ENCODE measurements around the gene CEP192.

CEP192 gene

GRCh38 chr18:12958478-12958877, 32.7 kb upstream of the CEP192 start:
- H3K4me3 ChIP-seq (ENCODE audit: low read depth, low read length) = no peak overlapping the region
- TF ChIP-seq CTCF (IDR thresholded peaks at IDR 0.05; ENCODE audit: borderline replicate concordance, insufficient read depth, low read depth, low read length) = no peak

DNA sequence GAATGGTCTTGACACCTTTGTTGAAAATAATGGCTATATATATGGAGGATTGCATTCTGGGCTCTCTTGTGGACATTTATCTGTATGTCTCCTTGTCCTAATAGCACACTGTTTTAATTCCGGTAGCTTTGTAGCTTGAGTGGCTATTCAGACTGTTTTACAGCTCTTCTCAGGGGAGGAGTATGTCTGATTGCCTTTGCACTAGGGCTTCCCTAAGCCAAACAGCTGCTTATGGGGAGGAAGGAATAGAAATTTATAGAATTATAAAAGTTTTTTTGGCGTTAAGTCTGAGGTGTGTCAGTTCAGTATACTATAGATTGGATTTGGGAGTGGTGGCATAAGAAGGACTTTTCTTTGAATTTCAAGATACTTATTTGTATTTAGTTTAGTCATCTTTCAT, 30.8 kb upstream of the CEP192 start:
- H3K4me3 ChIP-seq (ENCODE audit: low read depth, low read length) = no peak overlapping the region
- TF ChIP-seq CTCF (IDR thresholded peaks at IDR 0.05; ENCODE audit: borderline replicate concordance, insufficient read depth, low read depth, low read length) = no peak

DNA sequence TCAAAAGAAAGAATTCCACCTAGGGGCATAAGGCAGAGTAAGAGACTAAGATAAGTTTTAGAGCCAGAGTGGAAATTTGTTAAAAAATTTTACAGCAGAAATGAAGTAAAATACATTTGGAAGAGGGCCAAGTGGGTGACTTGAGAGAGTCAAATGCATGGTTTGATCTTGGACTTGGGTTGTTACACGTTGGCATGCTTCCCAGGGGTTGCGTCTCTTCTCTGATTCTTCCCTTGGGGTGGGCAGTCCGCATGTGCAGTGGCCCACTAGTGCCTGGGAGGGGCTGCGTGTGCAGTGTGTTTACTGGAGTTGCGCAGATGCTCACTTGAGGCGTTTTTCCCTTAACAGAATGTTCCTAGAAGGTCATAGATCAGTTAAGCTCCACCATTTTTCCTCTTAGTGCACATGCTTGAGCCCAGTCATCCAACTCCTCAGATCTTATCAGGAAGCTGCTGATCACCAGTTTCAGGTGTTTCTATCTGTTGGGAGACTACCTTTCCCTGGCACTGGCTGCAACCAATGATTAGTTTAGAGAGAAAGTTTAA, 30.2 kb upstream of the CEP192 start:
- TF ChIP-seq CTCF (IDR thresholded peaks at IDR 0.05; ENCODE audit: borderline replicate concordance, insufficient read depth, low read depth, low read length) = no peak
- H3K4me3 ChIP-seq (ENCODE audit: low read depth, low read length) = no peak overlapping the region

DNA sequence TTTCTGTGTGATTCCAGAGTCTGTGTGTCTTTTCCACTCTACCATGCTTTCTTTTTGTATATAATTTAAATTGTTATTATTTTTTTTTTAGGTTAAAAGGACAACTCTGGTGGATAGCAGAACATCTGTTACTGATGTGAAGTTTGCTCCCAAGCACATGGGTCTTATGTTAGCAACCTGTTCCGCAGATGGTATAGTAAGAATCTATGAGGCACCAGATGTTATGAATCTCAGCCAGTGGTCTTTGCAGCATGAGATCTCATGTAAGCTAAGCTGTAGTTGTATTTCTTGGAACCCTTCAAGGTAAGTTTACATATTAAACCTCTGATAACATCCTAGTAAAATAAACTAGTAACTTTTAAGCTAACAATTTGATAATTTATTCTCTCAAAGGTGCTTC, 28.1 kb upstream of the CEP192 start:
- no peak for TF ChIP-seq CTCF (IDR thresholded peaks at IDR 0.05; ENCODE audit: borderline replicate concordance, insufficient read depth, low read depth, low read length)

DNA sequence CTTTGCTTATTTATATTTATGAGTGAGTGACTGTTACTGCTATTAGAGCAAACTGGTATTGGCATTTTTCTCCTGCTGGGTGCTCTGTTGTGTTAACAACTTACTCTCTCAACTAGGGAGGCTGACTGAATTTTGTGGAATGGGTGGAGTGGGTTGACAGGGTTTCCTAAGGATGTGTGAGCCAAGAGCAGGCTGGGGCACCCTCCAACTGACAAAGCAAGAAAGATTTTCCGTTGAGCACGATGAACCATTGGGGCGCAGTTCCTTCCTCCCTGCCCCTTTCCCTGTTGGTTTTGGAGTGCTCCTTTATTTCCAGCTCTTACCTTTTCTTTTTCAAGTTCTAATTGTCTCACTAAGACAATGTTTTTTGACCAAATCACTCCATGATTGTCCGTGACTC, 23.0 kb upstream of the CEP192 start:
- no peak overlapping the region for H3K4me3 ChIP-seq (ENCODE audit: low read depth, low read length)
- TF ChIP-seq CTCF (IDR thresholded peaks at IDR 0.05; ENCODE audit: borderline replicate concordance, insufficient read depth, low read depth, low read length) = no peak

More for the DNA sequence above, 28.1 kb upstream of the CEP192 start:
- H3K4me3 ChIP-seq (ENCODE audit: low read depth, low read length) = no peak overlapping the region

DNA sequence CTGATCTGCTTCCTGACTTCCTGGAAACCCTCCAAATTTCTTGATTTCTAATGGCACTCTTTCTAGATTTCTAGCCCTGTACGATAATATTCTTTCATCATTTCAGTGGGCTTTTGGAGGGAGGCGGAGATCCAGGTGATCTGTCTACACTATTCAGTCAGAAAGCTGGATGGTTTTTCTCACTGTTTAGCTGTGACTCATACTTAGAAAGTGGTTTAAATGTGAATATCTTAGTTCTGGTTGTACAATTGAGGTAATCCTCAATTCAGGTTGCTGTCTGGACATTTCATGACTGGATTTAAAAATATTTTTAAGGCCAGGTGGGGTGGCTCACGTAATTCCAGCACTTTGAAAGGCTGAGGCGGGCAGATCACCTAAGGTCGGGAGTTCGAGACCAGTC, 22.5 kb upstream of the CEP192 start:
- TF ChIP-seq CTCF (IDR thresholded peaks at IDR 0.05; ENCODE audit: borderline replicate concordance, insufficient read depth, low read depth, low read length) = no peak
- no peak overlapping the region for H3K4me3 ChIP-seq (ENCODE audit: low read depth, low read length)

GRCh38 chr18:12973562-12974213, 17.5 kb upstream of the CEP192 start:
- no peak for TF ChIP-seq CTCF (IDR thresholded peaks at IDR 0.05; ENCODE audit: borderline replicate concordance, insufficient read depth, low read depth, low read length)
- H3K4me3 ChIP-seq (ENCODE audit: low read depth, low read length) = no peak overlapping the region
